ENCODE measurements around the gene HBG2.

The HBG2 gene

DNA sequence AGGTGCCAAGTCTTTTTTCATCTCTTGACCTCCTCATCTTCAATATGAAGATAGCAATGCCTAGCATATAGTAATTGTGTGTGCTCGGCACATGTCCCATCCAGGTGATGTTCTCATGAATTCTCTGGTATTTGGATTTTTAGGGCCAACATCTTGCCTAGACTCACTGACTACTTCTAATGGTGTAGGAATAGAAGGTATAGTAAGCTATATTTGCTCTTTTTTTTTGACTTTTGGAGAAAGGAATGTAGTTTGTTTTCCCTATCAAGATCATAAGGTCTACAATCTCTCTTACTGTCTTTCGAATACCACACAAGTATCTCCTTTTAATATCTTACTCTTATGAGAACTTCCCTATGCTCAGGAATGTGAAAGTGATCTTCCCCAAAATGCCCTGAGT, 23.5 kb downstream of the HBG2 start:
- FAIRE-seq (no peak), DNase-seq (ENCODE audit: low spot score) (no peak)

DNA sequence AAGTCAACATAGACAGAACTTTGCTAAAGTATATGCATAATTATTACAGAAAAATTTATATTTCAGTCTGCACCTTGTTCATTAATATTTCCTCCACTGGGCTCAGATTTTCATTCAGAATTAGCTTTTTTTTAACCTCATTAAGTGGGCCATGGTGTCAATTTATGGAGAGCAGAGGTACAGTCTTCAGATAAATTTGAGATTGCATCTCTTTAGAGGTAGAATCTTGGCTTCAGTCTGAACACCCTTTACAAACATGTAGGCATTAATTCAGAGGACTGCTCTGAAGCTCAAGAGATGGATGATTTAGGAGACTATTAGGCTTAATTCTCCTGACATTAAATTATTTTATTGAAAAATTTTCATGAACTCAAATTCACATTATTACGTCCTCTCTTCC, 24.3 kb downstream of the HBG2 start:
- FAIRE-seq (no peak), DNase-seq (ENCODE audit: low spot score) (no peak)

DNA sequence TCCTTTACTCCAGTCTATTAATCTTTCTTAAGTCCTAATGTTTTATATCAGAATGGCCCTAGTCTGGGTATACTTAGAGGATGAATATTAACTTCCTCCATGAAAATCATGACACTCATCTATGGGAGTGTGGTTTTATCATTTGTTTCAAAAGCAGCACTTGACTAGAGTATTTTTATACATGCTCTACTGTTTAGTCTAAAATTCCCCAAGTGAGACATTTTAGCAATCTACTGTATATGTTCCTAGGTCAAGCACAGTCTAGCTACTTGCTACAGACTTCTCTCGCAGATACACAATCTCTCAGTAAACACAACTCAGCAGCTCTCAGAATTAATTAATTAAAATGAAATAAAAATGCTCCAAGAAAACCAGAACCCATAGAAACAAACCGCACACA, 24.8 kb downstream of the HBG2 start:
- DNase-seq (ENCODE audit: low spot score) (no peak), FAIRE-seq (no peak)

DNA sequence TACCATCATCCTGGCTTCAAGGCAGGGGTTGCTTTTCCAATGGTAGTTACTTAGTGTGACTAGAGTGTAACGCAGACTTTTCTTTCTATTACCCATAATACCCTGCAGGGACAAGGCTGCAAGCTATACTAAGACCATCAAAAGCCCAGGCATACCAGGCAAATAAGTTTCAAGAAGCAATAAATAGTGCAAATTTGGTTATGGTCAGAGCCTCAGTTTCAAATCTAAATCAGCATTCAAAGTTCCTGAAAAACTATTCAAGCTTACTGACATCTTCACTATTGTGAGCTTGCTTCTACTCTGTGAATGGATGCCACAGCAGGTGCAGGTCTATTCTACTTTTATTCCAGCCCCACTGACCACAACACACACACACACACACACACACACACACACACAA, 25.2 kb downstream of the HBG2 start:
- DNase-seq (ENCODE audit: low spot score) (no peak), FAIRE-seq (no peak)

DNA sequence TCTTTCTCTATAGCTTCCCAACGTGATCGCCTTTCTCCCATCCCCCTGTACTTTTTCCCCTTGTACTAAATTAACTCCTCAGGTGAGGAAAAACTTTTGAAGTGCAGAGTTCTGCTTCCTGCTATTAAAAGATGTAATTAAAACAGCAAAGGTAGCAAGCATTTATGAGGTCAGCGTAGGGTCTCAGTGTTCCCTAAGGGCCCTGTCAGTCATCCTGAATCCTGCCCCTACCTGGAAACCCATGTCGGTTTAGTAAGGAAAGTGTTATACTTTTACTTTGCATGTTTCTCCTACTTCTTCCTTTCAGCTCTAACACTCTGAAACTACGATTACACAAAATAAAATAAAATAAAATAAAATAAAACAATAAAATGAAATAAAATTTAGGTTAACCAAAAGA, 26.5 kb downstream of the HBG2 start:
- FAIRE-seq (no peak), DNase-seq (ENCODE audit: low spot score) (no peak)

DNA sequence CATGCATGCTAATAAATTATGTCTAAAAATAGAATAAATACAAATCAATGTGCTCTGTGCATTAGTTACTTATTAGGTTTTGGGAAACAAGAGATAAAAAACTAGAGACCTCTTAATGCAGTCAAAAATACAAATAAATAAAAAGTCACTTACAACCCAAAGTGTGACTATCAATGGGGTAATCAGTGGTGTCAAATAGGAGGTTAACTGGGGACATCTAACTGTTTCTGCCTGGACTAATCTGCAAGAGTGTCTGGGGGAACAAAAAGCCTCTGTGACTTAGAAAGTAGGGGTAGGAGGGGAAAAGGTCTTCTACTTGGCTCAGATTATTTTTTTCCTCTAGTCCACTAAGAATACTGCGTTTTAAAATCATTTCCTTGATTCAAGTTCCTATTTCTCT, 26.9 kb downstream of the HBG2 start:
- no peak for FAIRE-seq

DNA sequence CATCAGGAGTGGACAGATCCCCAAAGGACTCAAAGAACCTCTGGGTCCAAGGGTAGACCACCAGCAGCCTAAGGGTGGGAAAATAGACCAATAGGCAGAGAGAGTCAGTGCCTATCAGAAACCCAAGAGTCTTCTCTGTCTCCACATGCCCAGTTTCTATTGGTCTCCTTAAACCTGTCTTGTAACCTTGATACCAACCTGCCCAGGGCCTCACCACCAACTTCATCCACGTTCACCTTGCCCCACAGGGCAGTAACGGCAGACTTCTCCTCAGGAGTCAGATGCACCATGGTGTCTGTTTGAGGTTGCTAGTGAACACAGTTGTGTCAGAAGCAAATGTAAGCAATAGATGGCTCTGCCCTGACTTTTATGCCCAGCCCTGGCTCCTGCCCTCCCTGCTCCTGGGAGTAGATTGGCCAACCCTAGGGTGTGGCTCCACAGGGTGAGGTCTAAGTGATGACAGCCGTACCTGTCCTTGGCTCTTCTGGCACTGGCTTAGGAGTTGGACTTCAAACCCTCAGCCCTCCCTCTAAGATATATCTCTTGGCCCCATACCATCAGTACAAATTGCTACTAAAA, 27.8 kb downstream of the HBG2 start, which contains the start of gene HBB:
TSS of gene HBB (minus strand) at position 340 of the 579 bp plus-strand sequence. CDS start at position 290, 50 bp downstream.
- FAIRE-seq (no peak), DNase-seq (ENCODE audit: low spot score) (no peak)

More for the DNA sequence above, 26.9 kb downstream of the HBG2 start:
- no peak for DNase-seq (ENCODE audit: low spot score)

DNA sequence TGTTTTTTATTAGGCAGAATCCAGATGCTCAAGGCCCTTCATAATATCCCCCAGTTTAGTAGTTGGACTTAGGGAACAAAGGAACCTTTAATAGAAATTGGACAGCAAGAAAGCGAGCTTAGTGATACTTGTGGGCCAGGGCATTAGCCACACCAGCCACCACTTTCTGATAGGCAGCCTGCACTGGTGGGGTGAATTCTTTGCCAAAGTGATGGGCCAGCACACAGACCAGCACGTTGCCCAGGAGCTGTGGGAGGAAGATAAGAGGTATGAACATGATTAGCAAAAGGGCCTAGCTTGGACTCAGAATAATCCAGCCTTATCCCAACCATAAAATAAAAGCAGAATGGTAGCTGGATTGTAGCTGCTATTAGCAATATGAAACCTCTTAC, 29.1 kb downstream of the HBG2 start:
- FAIRE-seq (no peak), DNase-seq (ENCODE audit: low spot score) (no peak)

DNA sequence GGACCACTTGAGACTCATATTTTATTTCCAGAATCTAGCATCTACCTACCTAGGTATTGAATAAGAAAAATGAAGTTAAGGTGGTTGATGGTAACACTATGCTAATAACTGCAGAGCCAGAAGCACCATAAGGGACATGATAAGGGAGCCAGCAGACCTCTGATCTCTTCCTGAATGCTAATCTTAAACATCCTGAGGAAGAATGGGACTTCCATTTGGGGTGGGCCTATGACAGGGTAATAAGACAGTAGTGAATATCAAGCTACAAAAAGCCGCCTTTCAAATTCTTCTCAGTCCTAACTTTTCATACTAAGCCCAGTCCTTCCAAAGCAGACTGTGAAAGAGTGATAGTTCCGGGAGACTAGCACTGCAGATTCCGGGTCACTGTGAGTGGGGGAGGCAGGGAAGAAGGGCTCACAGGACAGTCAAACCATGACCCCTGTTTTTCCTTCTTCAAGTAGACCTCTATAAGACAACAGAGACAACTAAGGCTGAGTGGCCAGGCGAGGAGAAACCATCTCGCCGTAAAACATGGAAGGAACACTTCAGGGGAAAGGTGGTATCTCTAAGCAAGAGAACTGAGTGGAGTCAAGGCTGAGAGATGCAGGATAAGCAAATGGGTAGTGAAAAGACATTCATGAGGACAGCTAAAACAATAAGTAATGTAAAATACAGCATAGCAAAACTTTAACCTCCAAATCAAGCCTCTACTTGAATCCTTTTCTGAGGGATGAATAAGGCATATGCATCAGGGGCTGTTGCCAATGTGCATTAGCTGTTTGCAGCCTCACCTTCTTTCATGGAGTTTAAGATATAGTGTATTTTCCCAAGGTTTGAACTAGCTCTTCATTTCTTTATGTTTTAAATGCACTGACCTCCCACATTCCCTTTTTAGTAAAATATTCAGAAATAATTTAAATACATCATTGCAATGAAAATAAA, 29.8 kb downstream of the HBG2 start:
- no peak for FAIRE-seq
- DNase-seq (ENCODE audit: low spot score), result no peak

DNA sequence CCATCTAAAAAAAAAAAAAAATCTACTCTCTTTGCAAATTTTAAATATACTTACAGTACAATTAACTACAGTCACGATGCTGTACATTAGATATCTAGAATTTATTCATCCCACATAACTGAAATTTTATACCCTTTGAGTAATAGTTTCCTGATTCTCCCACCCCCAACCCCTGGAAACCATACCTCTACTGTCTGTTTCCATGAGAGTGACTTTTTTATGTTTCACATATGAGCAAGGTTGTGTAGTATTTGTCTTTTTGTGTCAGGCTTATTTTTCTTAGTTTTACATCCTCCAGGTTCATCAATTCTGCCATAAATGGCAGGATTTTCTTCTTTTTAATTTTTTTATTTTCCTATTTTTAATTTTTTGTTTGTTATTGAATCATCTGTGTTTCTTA, 30.9 kb downstream of the HBG2 start:
- DNase-seq (ENCODE audit: low spot score) (no peak), FAIRE-seq (no peak)

DNA sequence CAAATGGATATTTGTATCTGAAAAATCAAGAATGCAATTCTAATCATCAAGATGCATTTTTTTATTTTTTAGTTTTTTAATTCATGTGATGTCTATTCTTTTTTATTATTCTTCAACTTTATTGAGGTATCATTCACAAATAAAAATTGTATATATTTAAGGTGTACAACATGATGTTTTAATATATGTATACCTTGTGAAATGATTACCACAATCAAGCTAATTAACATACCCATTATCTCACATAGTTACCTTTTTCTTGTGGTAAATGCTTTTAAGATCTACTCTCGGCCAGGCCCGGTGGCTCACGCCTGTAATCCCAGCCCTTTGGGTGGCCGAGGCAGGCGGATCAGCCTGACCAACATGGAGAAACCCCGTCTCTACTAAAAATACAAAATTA, 31.4 kb downstream of the HBG2 start:
- FAIRE-seq, result no peak

DNA sequence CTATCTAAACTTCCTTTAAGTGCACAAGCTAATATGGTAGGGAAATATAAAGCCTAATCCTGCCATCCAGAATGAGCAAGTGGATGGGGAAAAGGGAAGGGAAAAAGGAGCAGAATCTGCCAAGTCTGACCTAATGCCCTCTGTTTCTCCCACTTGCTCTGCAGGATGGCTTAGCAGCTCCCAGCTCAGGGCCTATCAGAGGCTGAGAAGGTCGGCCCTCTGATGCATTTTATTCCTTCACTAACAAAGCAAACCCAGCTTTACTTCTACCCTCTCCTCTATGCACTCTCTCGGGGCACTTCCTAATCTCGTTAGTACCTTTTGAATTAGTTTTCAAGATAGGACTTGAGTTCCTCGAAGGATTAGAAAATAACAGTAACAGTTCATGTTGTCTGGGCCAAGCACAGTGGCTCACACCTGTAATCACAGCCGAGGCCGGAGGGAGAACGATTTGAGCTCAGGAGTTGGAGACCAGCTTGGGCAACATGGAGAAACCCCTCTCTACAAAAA, 44.1 kb downstream of the HBG2 start:
- no peak for FAIRE-seq
- DNase-seq (ENCODE audit: low spot score), result no peak

More for the DNA sequence above, 31.4 kb downstream of the HBG2 start:
- DNase-seq (ENCODE audit: low spot score), result no peak

DNA sequence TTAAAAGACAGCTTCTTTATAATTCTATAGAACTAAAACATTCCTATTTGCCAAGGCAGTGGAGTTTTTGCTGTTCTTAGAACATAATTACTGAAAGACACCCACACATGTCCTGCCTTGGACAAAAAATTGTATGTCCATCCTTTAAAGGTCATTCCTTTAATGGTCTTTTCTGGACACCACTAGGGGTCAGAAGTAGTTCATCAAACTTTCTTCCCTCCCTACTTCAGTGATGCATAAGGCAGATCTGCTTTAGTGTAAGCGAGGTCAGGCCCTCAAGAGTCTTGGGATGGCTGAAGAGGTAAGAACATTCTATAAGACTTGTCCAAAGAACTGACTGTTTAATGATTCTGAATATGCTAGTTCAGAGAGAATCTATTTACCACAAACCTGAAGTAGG, 49.8 kb downstream of the HBG2 start:
- no peak for FAIRE-seq
- peak; percentile 47 for DNase-seq (ENCODE audit: low spot score)

DNA sequence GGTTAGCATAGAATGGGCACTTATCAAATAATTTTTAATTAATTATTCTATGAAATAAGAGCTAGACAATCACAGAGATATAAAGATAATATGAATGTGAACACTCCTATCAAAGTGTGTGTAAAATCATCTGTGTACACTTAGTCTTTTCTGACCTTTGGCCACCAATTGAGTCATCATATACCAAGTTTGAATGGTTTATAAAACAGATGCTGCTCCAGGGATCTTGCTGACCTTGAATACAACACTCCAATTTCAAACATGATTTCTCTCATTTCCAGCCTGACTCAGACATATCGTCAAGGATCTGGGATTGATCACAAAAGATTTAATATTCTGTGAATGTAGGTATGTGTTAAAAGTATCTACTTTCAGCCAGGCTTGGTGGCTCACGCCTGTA, 51.2 kb downstream of the HBG2 start:
- FAIRE-seq, result no peak
- no peak for DNase-seq (ENCODE audit: low spot score)

Data from urothelium cell line (cell line).